ENCODE results near the gene TLCD2. TPM values are rescaled to one million over a fixed set of nuclear protein-coding genes. Genes with fewer than 3 reads are reported as not detected.
A peak's percentile ranks its signal among the peaks of the same experiment; 100 is the strongest.

Gene TLCD2
- 10 to 100 TPM in 1 of 3 donors, 1 to 10 TPM in 2; 3.7 to 10.9 (median 6.9) TPM for total RNA-seq

DNA sequence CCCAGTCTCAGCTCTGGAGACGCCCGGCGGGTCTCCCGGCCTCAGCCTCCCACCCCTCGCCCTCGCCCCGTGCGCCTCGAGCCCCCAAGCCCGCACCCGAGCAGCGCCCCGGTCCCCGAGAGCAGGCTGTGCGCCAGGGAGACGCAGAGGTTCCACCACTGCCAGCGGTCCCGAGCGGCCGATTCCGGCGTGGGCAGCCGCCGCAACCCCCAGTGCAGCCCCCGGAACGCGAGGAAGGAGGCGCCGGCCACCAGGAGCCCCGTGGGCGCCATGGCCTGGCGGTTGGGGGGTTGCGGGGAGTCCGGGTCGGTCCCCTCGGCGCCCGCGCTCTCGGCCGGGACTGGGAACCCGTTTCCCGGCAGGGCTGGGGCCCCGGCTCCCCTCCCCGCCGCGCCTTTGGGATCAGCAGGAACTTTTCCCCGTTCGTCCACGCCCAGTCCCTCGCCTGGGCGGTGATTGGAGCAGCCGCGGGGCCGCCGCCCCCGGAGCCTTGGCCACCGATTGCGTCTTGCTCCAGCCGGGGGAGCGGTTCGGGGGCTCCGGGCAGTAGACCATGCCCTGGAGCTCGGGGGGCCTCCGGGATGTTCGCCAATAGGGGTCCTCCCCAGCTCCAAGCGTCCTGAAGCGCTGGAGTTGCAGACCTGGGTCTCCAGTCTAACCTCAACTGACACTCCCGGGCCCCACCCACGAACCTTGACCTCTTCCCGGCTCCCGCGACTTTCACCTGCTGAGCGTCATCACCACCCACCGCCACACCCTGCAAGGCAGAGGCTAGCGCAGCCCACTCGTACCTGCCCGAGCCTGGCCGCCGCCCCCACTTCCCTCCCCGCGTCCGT is at the start of gene TLCD2:
TSS of gene TLCD2 (minus strand) at position 407 of the 836 bp plus-strand sequence. CDS start at position 272, 135 bp downstream.
- no peak for DNase-seq (ENCODE audit: low spot score in 2 of 2)
- no peaks in the 10 kb centered on the region for H3K9me3 ChIP-seq

DNA sequence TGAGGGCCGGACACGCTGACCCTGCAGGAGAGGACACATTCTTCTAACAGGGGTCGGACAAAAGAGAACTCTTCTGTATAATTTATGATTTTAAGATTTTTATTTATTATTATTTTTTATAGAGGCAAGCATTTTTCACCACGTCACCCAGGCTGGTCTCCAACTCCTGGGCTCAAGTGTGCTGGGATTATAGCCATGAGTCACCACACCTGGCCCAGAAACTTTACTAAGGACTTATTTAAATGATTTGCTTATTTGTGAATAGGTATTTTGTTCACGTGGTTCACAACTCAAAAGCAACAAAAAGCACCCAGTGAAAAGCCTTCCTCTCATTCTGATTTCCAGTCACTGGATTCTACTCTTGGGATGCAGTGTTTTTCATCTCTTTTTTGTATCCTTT is 49.4 kb upstream of the TLCD2 start:
- TF ChIP-seq POLR2AphosphoS5 (IDR thresholded peaks at IDR 0.05) (no peak), POLR2A (IDR thresholded peaks at IDR 0.05) (no peak)
- TF ChIP-seq, protein P1, sequence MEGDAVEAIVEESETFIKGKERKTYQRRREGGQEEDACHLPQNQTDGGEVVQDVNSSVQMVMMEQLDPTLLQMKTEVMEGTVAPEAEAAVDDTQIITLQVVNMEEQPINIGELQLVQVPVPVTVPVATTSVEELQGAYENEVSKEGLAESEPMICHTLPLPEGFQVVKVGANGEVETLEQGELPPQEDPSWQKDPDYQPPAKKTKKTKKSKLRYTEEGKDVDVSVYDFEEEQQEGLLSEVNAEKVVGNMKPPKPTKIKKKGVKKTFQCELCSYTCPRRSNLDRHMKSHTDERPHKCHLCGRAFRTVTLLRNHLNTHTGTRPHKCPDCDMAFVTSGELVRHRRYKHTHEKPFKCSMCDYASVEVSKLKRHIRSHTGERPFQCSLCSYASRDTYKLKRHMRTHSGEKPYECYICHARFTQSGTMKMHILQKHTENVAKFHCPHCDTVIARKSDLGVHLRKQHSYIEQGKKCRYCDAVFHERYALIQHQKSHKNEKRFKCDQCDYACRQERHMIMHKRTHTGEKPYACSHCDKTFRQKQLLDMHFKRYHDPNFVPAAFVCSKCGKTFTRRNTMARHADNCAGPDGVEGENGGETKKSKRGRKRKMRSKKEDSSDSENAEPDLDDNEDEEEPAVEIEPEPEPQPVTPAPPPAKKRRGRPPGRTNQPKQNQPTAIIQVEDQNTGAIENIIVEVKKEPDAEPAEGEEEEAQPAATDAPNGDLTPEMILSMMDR (IDR thresholded peaks at IDR 0.05) = no peak
- no peaks in the 10 kb centered on the region for H3K27me3 ChIP-seq
- no peaks in the 10 kb centered on the region for H3K9me3 ChIP-seq
- no peaks in the 10 kb centered on the region for H3K36me3 ChIP-seq
- no peak overlapping the region for H3K4me3 ChIP-seq
- H3K4me1 ChIP-seq = peaks cover 0 to 6% of the 10 kb centered on the region in 2 donors
- DNase-seq (ENCODE audit: low spot score in 2 of 2) = no peak
- intact Hi-C loops (cut with DNase I; ENCODE audit: low total_unique reads) = no loop called here
- peak overlapping the region in 1 of 2 donors; percentile 2 for H3K27ac ChIP-seq

More for the DNA sequence above, at the start of gene TLCD2:
- Histone ChIP-seq H3K27ac (peak within 1 kb of the TSS; percentile 82 to 89), H3K4me1 (peaks cover 8 to 14% of the 10 kb centered on the region in 2 donors), H3K4me3 (peak within 1 kb of the TSS; percentile 67 to 97 (median 82)), H3K36me3 (no peaks in the 10 kb centered on the region), H3K27me3 (no peaks in the 10 kb centered on the region)
- intact Hi-C loops (cut with DNase I; ENCODE audit: low total_unique reads) = no loop called here
- TF ChIP-seq POLR2AphosphoS5 (IDR thresholded peaks at IDR 0.05) = peak in 1 of 3 donors; percentile 38
- TF ChIP-seq, protein P1 (IDR thresholded peaks at IDR 0.05) = no peak

DNA sequence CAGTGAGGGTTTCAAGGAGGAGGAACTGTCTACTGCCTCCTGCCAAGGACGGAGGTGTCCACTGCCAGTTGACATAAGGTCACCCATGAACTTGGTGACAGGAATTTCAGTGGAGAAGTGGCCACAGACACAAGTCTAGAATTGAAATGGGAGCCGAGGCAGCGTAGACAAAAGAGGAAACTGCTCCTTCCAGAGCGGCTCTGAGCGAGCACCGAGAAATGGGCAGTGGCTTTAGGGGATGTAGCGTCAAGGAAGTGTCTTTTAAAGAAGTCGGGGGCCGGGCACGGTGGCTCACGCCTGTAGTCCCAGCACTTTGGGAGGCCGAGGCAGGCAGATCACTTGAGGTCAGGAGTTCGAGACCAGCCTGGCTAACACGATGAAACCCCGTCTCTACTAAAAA is 48.6 kb upstream of the TLCD2 start:
- TF ChIP-seq POLR2A (IDR thresholded peaks at IDR 0.05) = no peak
- no peak for TF ChIP-seq POLR2AphosphoS5 (IDR thresholded peaks at IDR 0.05)
- Histone ChIP-seq H3K27me3 (no peaks in the 10 kb centered on the region), H3K27ac (peak overlapping the region in 1 of 2 donors; percentile 2), H3K4me1 (peaks cover 0 to 6% of the 10 kb centered on the region in 2 donors), H3K9me3 (no peaks in the 10 kb centered on the region), H3K36me3 (no peaks in the 10 kb centered on the region), H3K4me3 (no peak overlapping the region)
- intact Hi-C loops (cut with DNase I; ENCODE audit: low total_unique reads) = no loop called here
- DNase-seq (ENCODE audit: low spot score in 2 of 2) = no peak

DNA sequence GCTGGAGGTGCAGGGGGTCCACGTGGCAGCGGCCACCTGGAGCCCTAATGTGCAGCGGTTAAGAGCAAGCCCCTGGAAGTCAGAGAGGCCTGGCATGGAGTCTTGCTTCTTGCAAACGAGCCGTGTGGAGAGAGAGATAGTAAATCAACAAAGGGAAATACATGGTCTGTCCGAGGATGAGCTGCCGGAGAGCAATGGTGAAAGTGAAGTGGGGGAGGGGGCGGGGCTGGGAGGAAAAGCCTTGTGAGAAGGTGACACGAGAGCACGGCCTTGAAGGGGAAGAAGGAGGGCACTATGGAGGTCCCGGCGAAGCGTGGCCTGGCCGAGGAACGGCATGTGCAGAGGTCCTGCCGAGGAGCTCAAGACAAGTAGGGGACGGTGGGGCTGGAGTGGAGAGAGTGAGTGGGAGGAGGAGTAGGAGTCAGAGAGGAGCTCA is 45.7 kb upstream of the TLCD2 start:
- DNase-seq (ENCODE audit: low spot score in 2 of 2) = no peak
- intact Hi-C loops (cut with DNase I; ENCODE audit: low total_unique reads) = no loop called here
- peak overlapping the region in 2 of 3 donors; percentile 3 to 46 for H3K4me3 ChIP-seq

GRCh38 chr17:1755252-1755826 is 45.2 kb upstream of the TLCD2 start:
- DNase-seq (ENCODE audit: low spot score in 2 of 2) = no peak
- no peaks in the 10 kb centered on the region for H3K27me3 ChIP-seq
- no peaks in the 10 kb centered on the region for H3K36me3 ChIP-seq
- H3K4me1 ChIP-seq = peaks cover 0 to 6% of the 10 kb centered on the region in 2 donors
- H3K4me3 ChIP-seq = peak overlapping the region in 2 of 3 donors; percentile 3 to 46
- TF ChIP-seq POLR2AphosphoS5 (IDR thresholded peaks at IDR 0.05) (no peak), POLR2A (IDR thresholded peaks at IDR 0.05) (no peak)
- TF ChIP-seq, protein P1 (IDR thresholded peaks at IDR 0.05) = no peak
- intact Hi-C loops (cut with DNase I; ENCODE audit: low total_unique reads) = no loop called here
- H3K27ac ChIP-seq = peak overlapping the region; percentile 68 to 74
- H3K9me3 ChIP-seq = no peaks in the 10 kb centered on the region

More for the DNA sequence above, 45.7 kb upstream of the TLCD2 start:
- Histone ChIP-seq H3K27me3 (no peaks in the 10 kb centered on the region), H3K27ac (peak overlapping the region; percentile 68 to 74), H3K9me3 (no peaks in the 10 kb centered on the region), H3K36me3 (no peaks in the 10 kb centered on the region), H3K4me1 (peaks cover 0 to 6% of the 10 kb centered on the region in 2 donors)
- TF ChIP-seq, protein P1 (IDR thresholded peaks at IDR 0.05) = no peak
- no peak for TF ChIP-seq POLR2A (IDR thresholded peaks at IDR 0.05)
- TF ChIP-seq POLR2AphosphoS5 (IDR thresholded peaks at IDR 0.05) = no peak

All from breast epithelium (tissue), 4 donors.